Endothelial cell of umbilical vein (primary cell): Measurements from ENCODE around the gene TBX15. TPM values are rescaled to one million over a fixed set of nuclear protein-coding genes. Genes with fewer than 3 reads are reported as not detected.

Experiments used
- BruUV-seq: library from RNA; stranded (reverse); fragments of 400-500 nt; replicated peaks from 2 replicates; lab custom pipeline; 2021; lab: Mats Ljungman, UMichigan
- CTCF ChIA-PET: fragments of 300-600, 350-600 bp; sonication (Branson Sonifier 250); formaldehyde crosslinking; loops from one replicate; lab custom pipeline; 2021; ENCODE audit warnings: antibody characterized with exemption, inconsistent platforms; lab: Charles Lee
- POLR2A ChIA-PET: fragments of 300-600, 350-600 bp; sonication (Branson Sonifier 250); formaldehyde crosslinking; loops from one replicate; lab custom pipeline; 2021; ENCODE audit warnings: antibody characterized with exemption, inconsistent platforms; lab: Charles Lee
- DNase-seq: peaks from one replicate; pipeline ENCODE4 v3.0.0-alpha.2; 2011; ENCODE audit warnings: low read depth, low spot score
- FAIRE-seq: peaks from 2 replicates; lab custom pipeline; 2011; peaks lifted over from hg19 to GRCh38; lab: Jason Lieb, UNC
- H2AFZ ChIP-seq: 2 replicates; pipeline ENCODE4 v1.6.0; 2012; ENCODE audit warnings: low read depth, low read length, control low read depth, inconsistent platforms
- H3K27ac ChIP-seq: 2 replicates; pipeline ENCODE4 v1.5.1; 2011; ENCODE audit warnings: low read depth, mild to moderate bottlenecking, control low read depth, low read length, moderate library complexity; ENCODE audit not compliant: insufficient read depth
- H3K27me3 ChIP-seq, 2 experiments: 2 replicates each; pipeline versions ENCODE4 v1.6.0 to v1.6.1; 2011; ENCODE audit warnings: low read length in 2 of 2, mixed read lengths in 1 of 2; ENCODE audit not compliant: control insufficient read depth in 2 of 2, insufficient read depth in 2 of 2
- H3K36me3 ChIP-seq, 2 experiments: 2 replicates in 1 of 2; 3 replicates in 1 of 2; pipeline ENCODE4 v1.5.1; 2011; ENCODE audit warnings: low read length in 2 of 2, mild to moderate bottlenecking in 1 of 2, moderate library complexity in 1 of 2; ENCODE audit not compliant: control insufficient read depth in 2 of 2, insufficient read depth in 2 of 2; ENCODE audit errors: extremely low read depth in 1 of 2
- H3K4me1 ChIP-seq: 3 replicates; pipeline ENCODE4 v1.5.1; 2011; ENCODE audit warnings: mild to moderate bottlenecking, low read length; ENCODE audit not compliant: control insufficient read depth, insufficient read depth; ENCODE audit errors: extremely low read depth
- H3K4me2 ChIP-seq: 2 replicates; pipeline ENCODE4 v1.6.1; 2011; ENCODE audit warnings: low read length, control low read depth, mixed read lengths; ENCODE audit not compliant: insufficient read depth
- H3K4me3 ChIP-seq, 3 experiments: fragments of 200-600 bp in 1 of 3; sonication (generic), shearing (Covaris generic) in 1 of 3; replicated peaks in 1 of 3; 2 replicates each; pipeline ENCODE4 v1.5.1; 2011 to 2016; ENCODE audit warnings: control low read depth in 3 of 3, low read length in 3 of 3, mild to moderate bottlenecking in 2 of 3, inconsistent platforms in 1 of 3, low read depth in 1 of 3, moderate library complexity in 1 of 3; ENCODE audit not compliant: insufficient read depth in 1 of 3
- H3K79me2 ChIP-seq: 2 replicates; pipeline ENCODE4 v1.6.0; 2012; ENCODE audit warnings: low read length, inconsistent platforms; ENCODE audit not compliant: control insufficient read depth, insufficient read depth
- H3K9ac ChIP-seq: replicated peaks from 2 replicates; pipeline ENCODE3; 2011; ENCODE audit warnings: low read length, control low read depth; ENCODE audit not compliant: insufficient read depth; ENCODE audit errors: extremely low read depth
- H3K9me1 ChIP-seq: replicated peaks from 3 replicates; pipeline ENCODE4 v1.6.0; 2011; ENCODE audit warnings: mild to moderate bottlenecking, low read length; ENCODE audit not compliant: control insufficient read depth, insufficient read depth; ENCODE audit errors: extremely low read depth
- H3K9me3 ChIP-seq: replicated peaks from 2 replicates; pipeline ENCODE4 v1.5.1; 2012; ENCODE audit warnings: low read length, inconsistent platforms; ENCODE audit not compliant: control insufficient read depth, insufficient read depth
- H4K20me1 ChIP-seq: replicated peaks from 2 replicates; pipeline ENCODE3; 2011; ENCODE audit warnings: mild to moderate bottlenecking, low read length; ENCODE audit not compliant: control insufficient read depth, insufficient read depth; ENCODE audit errors: extremely low read depth
- CTCF ChIP-seq, 2 donors: IDR thresholded peaks; 1 replicate in 1 of 2; 2 replicates in 1 of 2; pipeline ENCODE4 v1.5.1; 2011; ENCODE audit warnings: low read length in 2 of 2, mild to moderate bottlenecking in 2 of 2, moderate library complexity in 2 of 2, control low read depth in 1 of 2, inconsistent platforms in 1 of 2, low read depth in 1 of 2; ENCODE audit not compliant: insufficient read depth in 1 of 2; ENCODE audit errors: extremely low read depth in 1 of 2
- EZH2 ChIP-seq: IDR thresholded peaks from 2 replicates; pipeline ENCODE4 v1.6.1; 2012; ENCODE audit warnings: borderline replicate concordance, low read depth, mild to moderate bottlenecking, moderate library complexity, low read length, inconsistent platforms; ENCODE audit not compliant: severe bottlenecking
- FOS ChIP-seq: IDR thresholded peaks from 2 replicates; pipeline ENCODE4 v1.6.1; 2011; ENCODE audit warnings: mild to moderate bottlenecking, low read length, moderate library complexity, borderline replicate concordance; ENCODE audit not compliant: insufficient read depth
- GATA2 ChIP-seq: IDR thresholded peaks from 2 replicates; pipeline ENCODE4 v1.7.0; 2011; ENCODE audit warnings: low read depth, mild to moderate bottlenecking, moderate library complexity, mixed read lengths, low read length; ENCODE audit not compliant: insufficient read length, insufficient read depth
- JUN ChIP-seq: IDR thresholded peaks from 2 replicates; pipeline ENCODE4 v1.6.1; 2011; ENCODE audit warnings: borderline replicate concordance, low read depth; ENCODE audit not compliant: insufficient read length, insufficient read depth
- MAX ChIP-seq: IDR thresholded peaks from 2 replicates; pipeline ENCODE4 v1.6.1; 2011; ENCODE audit not compliant: insufficient read depth, insufficient read length
- MYC ChIP-seq: IDR thresholded peaks from one replicate; pipeline ENCODE4 v1.6.1; 2011; ENCODE audit warnings: mild to moderate bottlenecking, low read depth, low read length
- POLR2A ChIP-seq: IDR thresholded peaks from 2 replicates; pipeline ENCODE4 v1.6.1; 2012; ENCODE audit warnings: low read depth, mild to moderate bottlenecking, control low read depth, low read length
- POLR2AphosphoS5 ChIP-seq: IDR thresholded peaks from 2 replicates; pipeline ENCODE4 v1.6.1; 2012; ENCODE audit warnings: low read depth, mild to moderate bottlenecking, control low read depth, low read length, moderate library complexity; ENCODE audit not compliant: insufficient read depth
- dilution Hi-C: fragments of 300-500 bp; cut with MboI; formaldehyde crosslinking; loops from one replicate; pipeline ENCODE4 v1.15.0; 2019; ENCODE audit warnings: low sequenced_read_pairs; ENCODE audit not compliant: extremely low pct_ligation_motif_present
- intact Hi-C: fragments of 100-400 bp; cut with micrococcal nuclease; formaldehyde crosslinking; loops from one replicate; pipeline ENCODE4 v1.10.0; 2022
- polyA plus RNA-seq, 4 experiments: library from polyadenylated mRNA; depleted of rRNA in 3 of 4; stranded (reverse) in 3 of 4; unstranded in 1 of 4; fragments of >200 nt; gene quantifications; 2 replicates each; pipeline versions ENCODE4 v1.2.1 to v1.2.3, GENCODE V29; 2011 to 2012; ENCODE audit warnings: missing spikeins in 1 of 4
- total RNA-seq: library from RNA; stranded (reverse); gene quantifications from 2 replicates; pipeline ENCODE4 v1.2.3, GENCODE V29; 2021

TBX15 gene
- total and polyA plus RNA-seq, 2 donors (not counting 3 experiments of a cell fraction or from before 2014, with no cell fraction given): 0.01 TPM; not detected in 1

GRCh38 chr1:118963138-118963455 is 25.0 kb downstream of the TBX15 start:
- H3K4me3 ChIP-seq: no peak overlapping the region
- ChIA-PET CTCF (no interaction called here), POLR2A (no interaction called here)
- intact Hi-C loops (no loop called here), dilution Hi-C loops (no loop called here)
- no peak for TF ChIP-seq FOS
- no peak for TF ChIP-seq MAX
- no peak for TF ChIP-seq POLR2A
- TF ChIP-seq CTCF (IDR thresholded peaks at IDR 0.05; ENCODE audit: extremely low read depth in 1 of 2, insufficient read depth in 1 of 2, low read depth in 1 of 2, low read length in 2 of 2): no peak
- TF ChIP-seq MYC: no peak
- no peak for TF ChIP-seq POLR2AphosphoS5
- TF ChIP-seq JUN: no peak
- no peak for TF ChIP-seq EZH2
- no peak for TF ChIP-seq GATA2
- no peaks in the 10 kb centered on the region for H3K36me3 ChIP-seq
- H3K27ac ChIP-seq: no peak overlapping the region
- FAIRE-seq (no peak), DNase-seq (no peak)
- no TSS peak for BruUV-seq
- no peak overlapping the region for H2AFZ ChIP-seq
- no peak overlapping the region for H3K9ac ChIP-seq
- no peaks in the 10 kb centered on the region for H3K27me3 ChIP-seq
- H3K9me3 ChIP-seq: no peaks in the 10 kb centered on the region
- no peaks in the 10 kb centered on the region for H3K4me1 ChIP-seq
- H3K4me2 ChIP-seq: no peak overlapping the region
- no peaks in the 10 kb centered on the region for H3K79me2 ChIP-seq
- H3K9me1 ChIP-seq: no peaks in the 10 kb centered on the region
- no peaks in the 10 kb centered on the region for H4K20me1 ChIP-seq
